ENCODE data around the gene KNSTRN. TPM values are rescaled to one million over a fixed set of nuclear protein-coding genes. Genes with fewer than 3 reads are reported as not detected.
A peak's percentile ranks its signal among the peaks of the same experiment; 100 is the strongest.

KNSTRN gene
- polyA plus RNA-seq, 2 of the 4 experiments (the other 2 are of a cell fraction) = 48.0 to 50.3 TPM

DNA sequence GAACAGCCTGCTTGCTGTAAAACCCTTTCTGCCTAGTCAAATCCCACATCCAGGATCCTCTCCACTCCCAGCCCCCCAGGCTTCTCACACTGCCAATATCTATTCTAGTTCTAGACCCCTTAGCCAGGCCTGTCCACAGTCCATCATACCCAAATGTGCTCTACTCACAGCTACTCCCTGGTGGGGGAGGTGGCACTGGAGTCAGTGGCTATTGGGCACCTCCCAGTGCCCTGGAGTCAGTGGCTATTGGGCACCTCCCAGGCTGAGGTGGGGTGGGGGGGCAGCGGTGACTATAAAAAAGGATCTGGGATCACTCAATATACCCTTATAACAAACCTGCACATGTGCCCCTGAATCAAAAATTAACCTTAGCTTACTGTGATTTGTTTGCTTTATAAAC is 25.3 kb upstream of the KNSTRN start:
- WGBS (ENCODE audit: missing lambda C conversion rate) = 27% methylated on average over 1 of the region's 1 CpG
- POLR2A ChIA-PET = no interaction called here
- CTCF ChIA-PET = interaction anchor here (1.0 to 4.8 kb wide), 5 partner anchors 11 to 34 kb away, joined by 3 to 43 read pairs (median 10); partner anchors contain the start of gene INAFM2
- Histone ChIP-seq H3K4me2 (peak overlapping the region; percentile 94), H3K4me3 (no peak overlapping the region; the same call in 2 of the 3 replicates), H3K4me1 (peaks cover 6% of the 10 kb centered on the region; the same call in 1 of the 3 replicates), H3K27ac (no peak overlapping the region), H3K9me3 (no peaks in the 10 kb centered on the region)
- no peak for FAIRE-seq
- no peak for DNase-seq (ENCODE audit: low read depth in 1 of 2, low spot score in 1 of 2)
- TF ChIP-seq SMC3 (IDR thresholded peaks at IDR 0.05) (no peak), ESRRA (IDR thresholded peaks at IDR 0.05; ENCODE audit: borderline replicate concordance, low read length) (no peak), ZNF302 (CRISPR knock-in tag; IDR thresholded peaks at IDR 0.05) (no peak), EHMT2 (IDR thresholded peaks at IDR 0.05; ENCODE audit: low read depth) (no peak), RARB (CRISPR knock-in tag; IDR thresholded peaks at IDR 0.05) (no peak), RAD21 (conservative IDR thresholded peaks at IDR 0.05 in 1 of 2, IDR thresholded peaks at IDR 0.05 in 1 of 2) (no peak), FOXS1 (CRISPR knock-in tag; IDR thresholded peaks at IDR 0.05) (no peak)
- no peak for ATAC-seq

- Histone ChIP-seq H3K27ac (peak within 1 kb of the TSS in 1 of 2 experiments; percentile 77; a peak in 2 of 6 replicates), H3K4me2 (peak within 1 kb of the TSS; percentile 94), H3K4me1 (peaks cover 6% of the 10 kb centered on the region; the same call in 1 of the 3 replicates), H3K9me3 (no peaks in the 10 kb centered on the region), H3K4me3 (peak within 1 kb of the TSS; percentile 57)
- WGBS (ENCODE audit: missing lambda C conversion rate) = 20% methylated on average over 18 of the region's 82 CpGs
- ChIA-PET POLR2A (interaction anchor here (0.5 kb wide), 1 partner anchor 73 kb away, joined by 3 read pairs; no protein-coding TSS in a partner anchor), CTCF (interaction anchor here (1.0 to 4.8 kb wide), 4 partner anchors 10 to 21 kb away, joined by 4 to 43 read pairs (median 12); no protein-coding TSS in a partner anchor)
- peak; percentile 79 to 89 for ATAC-seq
- TF ChIP-seq CHD2 (IDR thresholded peaks at IDR 0.05; ENCODE audit: low read length, partially characterized antibody) = no peak
- TF ChIP-seq REST (IDR thresholded peaks at IDR 0.05) = peak; percentile 86
- TF ChIP-seq, protein P1, sequence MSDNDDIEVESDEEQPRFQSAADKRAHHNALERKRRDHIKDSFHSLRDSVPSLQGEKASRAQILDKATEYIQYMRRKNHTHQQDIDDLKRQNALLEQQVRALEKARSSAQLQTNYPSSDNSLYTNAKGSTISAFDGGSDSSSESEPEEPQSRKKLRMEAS (IDR thresholded peaks at IDR 0.05) = peak; percentile 22; the same call in 1 of the 2 replicates
- TF ChIP-seq JUN (IDR thresholded peaks at IDR 0.05) = no peak
- TF ChIP-seq POLR2AphosphoS2 (conservative IDR thresholded peaks at IDR 0.05; ENCODE audit: low read length) = no peak
- FAIRE-seq = no peak
- peak; percentile 69 to 83 for DNase-seq (ENCODE audit: low read depth in 1 of 2, low spot score in 1 of 2)
These were observed 24.6 kb upstream of the KNSTRN start, which contains the start of gene DISP2 for GRCh38 chr15:40357723-40358470. TSS of gene DISP2 (plus strand) at chr15:40358219. CDS start at chr15:40358322, 103 bp downstream.

DNA sequence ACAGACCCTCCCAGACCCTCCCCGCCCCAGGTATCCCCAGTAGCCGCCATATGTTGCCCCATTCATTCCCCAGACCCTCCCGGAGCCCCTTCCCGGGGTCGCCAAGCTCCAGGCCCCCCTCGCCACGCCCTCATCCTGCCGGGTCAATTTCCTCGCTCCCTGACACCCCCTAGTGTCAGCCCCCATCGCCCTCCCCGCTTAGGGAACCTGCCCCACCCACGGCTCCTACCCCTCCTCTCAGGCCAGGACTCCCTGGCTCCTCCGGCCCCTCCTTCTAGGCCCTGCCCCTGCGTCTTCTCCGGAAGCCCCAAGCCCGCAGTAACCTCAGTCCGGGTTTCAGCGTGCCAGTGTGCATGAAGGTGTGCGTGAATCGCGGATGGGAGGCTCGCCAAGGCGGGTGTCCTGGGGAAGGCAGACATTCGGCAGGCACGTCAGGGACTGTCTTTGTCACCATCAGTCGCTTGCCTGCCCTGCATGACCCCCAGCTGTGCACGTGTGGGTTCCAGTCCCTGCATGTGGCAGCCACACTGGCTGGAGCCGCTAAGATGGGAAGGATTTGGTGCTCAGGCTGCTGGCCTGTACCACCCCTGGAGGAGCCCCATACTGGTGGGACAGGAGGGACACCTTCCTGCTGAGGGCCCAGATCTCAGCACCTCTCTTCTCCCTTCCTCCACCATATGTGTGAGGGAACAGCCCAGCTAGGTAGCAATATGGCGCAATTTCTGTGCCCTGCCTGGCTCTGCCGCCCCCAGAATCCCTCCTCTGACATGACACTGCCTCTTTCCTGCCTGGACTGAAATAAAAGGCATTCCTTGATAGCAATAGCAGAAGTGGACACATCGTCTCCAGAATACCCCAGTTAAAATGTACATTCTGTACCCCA is 23.8 kb upstream of the KNSTRN start:
- TF ChIP-seq KDM5A (IDR thresholded peaks at IDR 0.05) (no peak), REST (IDR thresholded peaks at IDR 0.05) (peak; percentile 62; the same call in 1 of the 2 replicates)
- H3K4me1 ChIP-seq = peaks cover 6% of the 10 kb centered on the region; the same call in 1 of the 3 replicates
- peak; percentile 12 to 48; a peak in 3 of 6 replicates for ATAC-seq
- CTCF ChIA-PET = interaction anchor here (2.4 to 4.8 kb wide), 3 partner anchors 10 to 22 kb away, joined by 10 to 43 read pairs (median 14); no protein-coding TSS in a partner anchor
- FAIRE-seq = no peak
- DNase-seq (ENCODE audit: low read depth in 1 of 2, low spot score in 1 of 2) = no peak
- peak overlapping the region; percentile 94 for H3K4me2 ChIP-seq
- peak overlapping the region; percentile 57 for H3K4me3 ChIP-seq
- WGBS (ENCODE audit: missing lambda C conversion rate) = 61% methylated on average over 10 of the region's 31 CpGs
- no peaks in the 10 kb centered on the region for H3K9me3 ChIP-seq
- peak overlapping the region in 1 of 2 experiments; percentile 73; a peak in 2 of 6 replicates for H3K27ac ChIP-seq
- POLR2A ChIA-PET = interaction anchor here (0.5 kb wide), 1 partner anchor 72 kb away, joined by 3 read pairs; no protein-coding TSS in a partner anchor

Data from A549 (cell line).